ENCODE measurements around the gene WDR55. TPM values are rescaled to one million over a fixed set of nuclear protein-coding genes. Genes with fewer than 3 reads are reported as not detected.
"Not testable (repeated sequence)": the region's sequence is repeated elsewhere in the genome, so short reads cannot be mapped to it uniquely, and the experiment has no call there.

WDR55 gene
- total and polyA plus RNA-seq, 8 donors: 10.2 to 19.2 (median 12.1) TPM

- H3K9me3 ChIP-seq: no peaks in the 10 kb centered on the region
- DNase-seq (no peak), ATAC-seq (no peak), FAIRE-seq (no peak)
- peaks cover 0 to 28% (median 0%) of the 10 kb centered on the region in 3 donors for H3K36me3 ChIP-seq
- no peak overlapping the region for H3K4me3 ChIP-seq
- TF ChIP-seq CTCF (IDR thresholded peaks at IDR 0.05): no peak
- WGBS, 2 donors: 56 to 60% methylated on average over 3 of the region's 3 CpGs
- H3K27me3 ChIP-seq: no peaks in the 10 kb centered on the region
- H3K4me1 ChIP-seq: peaks cover 0 to 16% (median 6%) of the 10 kb centered on the region in 3 donors
- intact Hi-C loops (cut with DNase I): no loop called here
- H3K27ac ChIP-seq: no peak overlapping the region
Observed at GRCh38 chr5:140642718-140643117, 22.0 kb upstream of the WDR55 start.

- TF ChIP-seq CTCF (IDR thresholded peaks at IDR 0.05): no peak
- DNase-seq (no peak), ATAC-seq (peak; percentile 23 to 47 (median 27)), FAIRE-seq (no peak)
- peaks cover 0 to 43% (median 3%) of the 10 kb centered on the region in 3 donors for H3K36me3 ChIP-seq
- H3K27ac ChIP-seq: peak overlapping the region; percentile 49 to 75 (median 70)
- H3K27me3 ChIP-seq: no peaks in the 10 kb centered on the region
- H3K4me3 ChIP-seq: peak overlapping the region; percentile 68 to 98 (median 80)
- H3K4me1 ChIP-seq: peaks cover 0 to 12% (median 6%) of the 10 kb centered on the region in 3 donors
- intact Hi-C loops (cut with DNase I): no loop called here
- 0 to 1% methylated on average over 27 of the region's 27 CpGs for WGBS, 2 donors
- no peaks in the 10 kb centered on the region for H3K9me3 ChIP-seq
Observed at GRCh38 chr5:140647042-140647419, 17.7 kb upstream of the WDR55 start.

GRCh38 chr5:140658870-140659269 is 5.8 kb upstream of the WDR55 start:
- Histone ChIP-seq H3K27ac (no peak overlapping the region), H3K4me3 (no peak overlapping the region), H3K9me3 (no peaks in the 10 kb centered on the region), H3K36me3 (peaks cover 3 to 79% (median 46%) of the 10 kb centered on the region in 3 donors), H3K4me1 (peaks cover 0 to 3% (median 0%) of the 10 kb centered on the region in 3 donors), H3K27me3 (no peaks in the 10 kb centered on the region)
- TF ChIP-seq CTCF (IDR thresholded peaks at IDR 0.05): no peak
- ATAC-seq: no peak
- WGBS, 2 donors: 97% methylated on average over 17 of the region's 17 CpGs
- intact Hi-C loops (cut with DNase I): no loop called here
- FAIRE-seq: no peak
- no peak for DNase-seq

GRCh38 chr5:140660371-140660770 is 4.3 kb upstream of the WDR55 start:
- H3K4me3 ChIP-seq; DNase-seq; H3K27me3 ChIP-seq; H3K4me1 ChIP-seq; H3K9me3 ChIP-seq; H3K27ac ChIP-seq; intact Hi-C loops (cut with DNase I); FAIRE-seq; ATAC-seq: not testable (repeated sequence)
- WGBS, 2 donors: 87 to 88% methylated on average over 6 of the region's 6 CpGs
- H3K36me3 ChIP-seq: peaks cover 3 to 64% (median 36%) of the 10 kb centered on the region in 3 donors

- FAIRE-seq (no peak), ATAC-seq (peak in 2 of 4 donors; percentile 27 to 29), DNase-seq (no peak)
- H3K9me3 ChIP-seq: no peaks in the 10 kb centered on the region
- peak overlapping the region; percentile 87 to 95 (median 90) for H3K27ac ChIP-seq
- H3K36me3 ChIP-seq: peaks cover 3 to 36% (median 11%) of the 10 kb centered on the region in 3 donors
- no peaks in the 10 kb centered on the region for H3K27me3 ChIP-seq
- intact Hi-C loops (cut with DNase I): no loop called here
- peak overlapping the region; percentile 40 to 82 (median 73) for H3K4me3 ChIP-seq
- no peak for TF ChIP-seq CTCF (IDR thresholded peaks at IDR 0.05)
- 0 to 3% methylated on average over 18 of the region's 18 CpGs for WGBS, 2 donors
- H3K4me1 ChIP-seq: peaks cover 0 to 15% (median 7%) of the 10 kb centered on the region in 3 donors
Observed at GRCh38 chr5:140664030-140664358, 710 bp upstream of the WDR55 start.

GRCh38 chr5:140671035-140671434 is 6.3 kb downstream of the WDR55 start:
- WGBS, 2 donors: 86 to 89% methylated on average over 4 of the region's 4 CpGs
- H3K27me3 ChIP-seq; intact Hi-C loops (cut with DNase I); H3K27ac ChIP-seq; FAIRE-seq; DNase-seq; H3K4me3 ChIP-seq; H3K9me3 ChIP-seq; H3K4me1 ChIP-seq: not testable (repeated sequence)
- peak in 2 of 4 donors; percentile 8 to 22 for ATAC-seq
- peaks cover 0 to 42% (median 11%) of the 10 kb centered on the region in 3 donors for H3K36me3 ChIP-seq
